Pons (tissue), 1 donor: ENCODE data around the gene GALNT5.
"Not testable (repeated sequence)": the region's sequence is repeated elsewhere in the genome, so short reads cannot be mapped to it uniquely, and the experiment has no call there.

Experiments used
- DNase-seq: peaks from one replicate; pipeline ENCODE4 v3.0.0-alpha.2; 2016; ENCODE audit warnings: low spot score

Gene GALNT5

GRCh38 chr2:157246765-157247407 is 10.6 kb upstream of the GALNT5 start:
- DNase-seq: no peak

- DNase-seq: no peak
Observed at GRCh38 chr2:157250836-157251235, 6.7 kb upstream of the GALNT5 start.

- no peak for DNase-seq
Observed at GRCh38 chr2:157251932-157252331, 5.6 kb upstream of the GALNT5 start.

GRCh38 chr2:157252529-157252928 is 5.0 kb upstream of the GALNT5 start:
- no peak for DNase-seq

GRCh38 chr2:157254041-157254440 is 3.5 kb upstream of the GALNT5 start:
- DNase-seq: no peak

- DNase-seq: no peak
Observed at GRCh38 chr2:157255746-157256145, 1.8 kb upstream of the GALNT5 start.

- no peak for DNase-seq
Observed at GRCh38 chr2:157256626-157257025, 879 bp upstream of the GALNT5 start.

GRCh38 chr2:157258520-157259326 is 1.2 kb downstream of the GALNT5 start:
- DNase-seq: no peak

- DNase-seq: no peak
Observed at GRCh38 chr2:157259386-157259785, 1.9 kb downstream of the GALNT5 start.

GRCh38 chr2:157259960-157260359 is 2.5 kb downstream of the GALNT5 start:
- DNase-seq: no peak

- DNase-seq: no peak
Observed at GRCh38 chr2:157260533-157261198, 3.2 kb downstream of the GALNT5 start.

GRCh38 chr2:157261199-157261782 is 3.8 kb downstream of the GALNT5 start:
- DNase-seq: no peak

- no peak for DNase-seq
Observed at GRCh38 chr2:157262248-157262647, 4.7 kb downstream of the GALNT5 start.

GRCh38 chr2:157264099-157264498 is 6.6 kb downstream of the GALNT5 start:
- no peak for DNase-seq

GRCh38 chr2:157265825-157266224 is 8.3 kb downstream of the GALNT5 start:
- no peak for DNase-seq

- no peak for DNase-seq
Observed at GRCh38 chr2:157267476-157267875, 10.0 kb downstream of the GALNT5 start.

- no peak for DNase-seq
Observed at GRCh38 chr2:157269060-157269459, 11.6 kb downstream of the GALNT5 start.

GRCh38 chr2:157269922-157270321 is 12.4 kb downstream of the GALNT5 start:
- no peak for DNase-seq

- DNase-seq: no peak
Observed at GRCh38 chr2:157271590-157272203, 14.2 kb downstream of the GALNT5 start.

- not testable (repeated sequence) for DNase-seq
Observed at GRCh38 chr2:157279311-157279710, 21.8 kb downstream of the GALNT5 start.

- DNase-seq: no peak
Observed at GRCh38 chr2:157281316-157281715, 23.8 kb downstream of the GALNT5 start.

- DNase-seq: no peak
Observed at GRCh38 chr2:157283468-157283867, 26.0 kb downstream of the GALNT5 start.
